ENCODE results near the gene PCED1B.

PCED1B gene

DNA sequence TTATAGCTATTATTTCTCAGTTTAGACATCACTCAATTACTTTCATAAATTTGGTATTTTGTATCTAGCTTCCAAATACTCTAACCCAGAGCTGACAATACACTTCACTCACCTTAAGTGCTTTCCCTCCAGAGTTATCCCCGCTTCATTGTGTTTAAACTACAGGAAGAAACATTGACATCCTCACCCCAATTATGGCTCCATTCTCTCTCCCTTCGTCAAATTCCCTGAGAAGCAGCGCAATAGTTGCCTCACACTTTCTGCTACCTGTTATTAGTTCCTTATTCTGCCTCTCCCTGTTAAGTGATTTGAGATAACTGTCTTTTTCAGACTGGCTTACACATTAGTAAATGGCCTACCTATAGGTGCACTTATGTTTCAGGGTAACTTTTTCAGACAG is 69.7 kb downstream of the PCED1B start:
- WGBS (ENCODE audit: extremely low coverage, insufficient coverage, insufficient read length): no CpG with 5 or more reads among the region's 3 CpGs
- Histone ChIP-seq H3K79me2 (ENCODE audit: control insufficient read depth, insufficient read depth, low read length, poor library complexity) (no peaks in the 10 kb centered on the region), H3K9me3 (ENCODE audit: insufficient read depth, low read depth, low read length) (no peaks in the 10 kb centered on the region), H3K27me3 (ENCODE audit: insufficient read depth, low read length) (no peaks in the 10 kb centered on the region), H3K79me1 (ENCODE audit: low read length) (no peaks in the 10 kb centered on the region), H3K36me3 (ENCODE audit: control insufficient read depth in 1 of 2, insufficient read depth in 2 of 2, low read length in 2 of 2) (no peaks in the 10 kb centered on the region), H3K4me1 (ENCODE audit: control insufficient read depth in 1 of 2, insufficient read depth in 2 of 2, low read length in 2 of 2) (no peaks in the 10 kb centered on the region), H3K4me3 (ENCODE audit: low read depth, low read length) (no peak overlapping the region), H4K12ac (ENCODE audit: low read depth, low read length) (no peak overlapping the region), H3K27ac (ENCODE audit: low read depth, low read length) (no peak overlapping the region), H3K18ac (ENCODE audit: low read length) (no peak overlapping the region), H2AK5ac (ENCODE audit: low read length) (no peak overlapping the region), H4K91ac (ENCODE audit: low read depth, low read length) (no peak overlapping the region), H2BK12ac (ENCODE audit: low read length) (no peak overlapping the region), H3K23ac (ENCODE audit: low read length) (no peak overlapping the region), H2AFZ (ENCODE audit: insufficient read depth, low read length, poor library complexity) (no peak overlapping the region), H3K4me2 (ENCODE audit: low read length) (no peak overlapping the region), H3K14ac (ENCODE audit: low read length) (no peak overlapping the region), H4K8ac (ENCODE audit: low read depth, low read length) (no peak overlapping the region), H3K9ac (ENCODE audit: low read length) (no peak overlapping the region), H3K4ac (ENCODE audit: low read depth, low read length) (no peak overlapping the region), H2BK5ac (ENCODE audit: low read depth, low read length, poor library complexity) (no peak overlapping the region), H2BK120ac (ENCODE audit: insufficient read depth, low read length, poor library complexity) (no peak overlapping the region)
- no peak for DNase-seq

DNA sequence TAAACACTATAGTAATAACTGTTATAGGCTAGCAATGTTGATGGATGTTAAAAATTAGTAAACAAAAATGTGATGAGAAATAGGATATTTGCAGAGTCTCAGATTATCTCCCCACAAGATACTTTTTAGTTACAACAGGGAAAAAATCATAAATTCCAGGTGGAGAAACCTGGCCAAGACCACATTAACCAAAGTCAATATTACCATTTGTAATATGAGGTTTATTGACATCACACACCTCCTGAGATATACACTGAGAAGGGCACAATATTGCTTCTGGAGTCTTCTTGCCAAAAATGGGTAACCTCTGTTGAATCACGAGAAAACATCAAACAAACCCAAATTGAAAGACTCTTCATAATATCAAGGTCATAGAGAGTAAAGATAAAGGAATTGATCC is 72.7 kb downstream of the PCED1B start:
- Histone ChIP-seq H3K27ac (ENCODE audit: low read depth, low read length) (no peak overlapping the region), H2AK5ac (ENCODE audit: low read length) (no peak overlapping the region), H3K4ac (ENCODE audit: low read depth, low read length) (no peak overlapping the region), H3K4me3 (ENCODE audit: low read depth, low read length) (no peak overlapping the region), H3K27me3 (ENCODE audit: insufficient read depth, low read length) (no peaks in the 10 kb centered on the region), H2BK12ac (ENCODE audit: low read length) (no peak overlapping the region), H2BK5ac (ENCODE audit: low read depth, low read length, poor library complexity) (no peak overlapping the region), H3K9ac (ENCODE audit: low read length) (no peak overlapping the region), H3K18ac (ENCODE audit: low read length) (no peak overlapping the region), H3K4me2 (ENCODE audit: low read length) (no peak overlapping the region), H3K14ac (ENCODE audit: low read length) (no peak overlapping the region), H2AFZ (ENCODE audit: insufficient read depth, low read length, poor library complexity) (no peak overlapping the region), H3K36me3 (ENCODE audit: control insufficient read depth in 1 of 2, insufficient read depth in 2 of 2, low read length in 2 of 2) (no peaks in the 10 kb centered on the region), H3K79me1 (ENCODE audit: low read length) (no peaks in the 10 kb centered on the region), H3K79me2 (ENCODE audit: control insufficient read depth, insufficient read depth, low read length, poor library complexity) (no peaks in the 10 kb centered on the region), H2BK120ac (ENCODE audit: insufficient read depth, low read length, poor library complexity) (no peak overlapping the region), H4K12ac (ENCODE audit: low read depth, low read length) (no peak overlapping the region), H3K4me1 (ENCODE audit: control insufficient read depth in 1 of 2, insufficient read depth in 2 of 2, low read length in 2 of 2) (no peaks in the 10 kb centered on the region), H4K8ac (ENCODE audit: low read depth, low read length) (no peak overlapping the region), H3K9me3 (ENCODE audit: insufficient read depth, low read depth, low read length) (no peaks in the 10 kb centered on the region), H4K91ac (ENCODE audit: low read depth, low read length) (no peak overlapping the region), H3K23ac (ENCODE audit: low read length) (no peak overlapping the region)
- no peak for DNase-seq
- WGBS (ENCODE audit: extremely low coverage, insufficient coverage, insufficient read length): no CpG with 5 or more reads among the region's 1 CpG

DNA sequence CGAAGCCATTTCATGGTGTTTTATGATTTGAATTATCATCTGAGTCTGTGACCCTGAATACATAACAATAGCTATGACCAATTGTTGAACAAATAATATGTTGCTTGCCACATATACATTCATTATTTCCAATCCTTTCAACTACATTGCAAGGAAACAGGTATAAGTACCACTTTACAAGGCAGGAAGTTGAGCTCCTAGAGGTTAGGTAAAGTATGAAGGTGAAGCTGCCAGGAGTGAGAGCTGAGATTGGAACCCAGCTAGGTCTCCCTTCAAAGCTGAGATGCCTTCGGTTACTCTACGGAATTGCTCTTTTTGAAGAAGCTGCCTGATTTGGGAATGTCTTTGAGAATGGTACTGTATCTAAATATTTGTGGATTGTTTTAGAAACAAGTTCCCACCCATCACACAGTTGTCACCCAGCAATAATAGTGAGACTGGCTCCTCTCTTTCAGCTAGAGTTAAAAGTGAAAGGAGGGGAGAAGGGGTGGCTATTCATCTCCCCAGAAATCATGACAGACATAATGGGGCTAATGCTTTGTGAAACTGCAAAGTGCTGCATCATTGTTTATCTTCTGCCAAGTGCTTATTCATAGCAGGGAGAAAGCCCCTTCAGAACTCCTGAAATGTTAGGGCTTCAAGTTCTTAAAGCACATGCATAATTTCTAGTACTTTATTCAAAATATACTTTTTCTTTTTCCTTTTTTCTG is 76.2 kb downstream of the PCED1B start:
- Histone ChIP-seq H3K27ac (ENCODE audit: low read depth, low read length) (no peak overlapping the region), H2AFZ (ENCODE audit: insufficient read depth, low read length, poor library complexity) (no peak overlapping the region), H2AK5ac (ENCODE audit: low read length) (no peak overlapping the region), H3K27me3 (ENCODE audit: insufficient read depth, low read length) (no peaks in the 10 kb centered on the region), H2BK12ac (ENCODE audit: low read length) (no peak overlapping the region), H2BK120ac (ENCODE audit: insufficient read depth, low read length, poor library complexity) (no peak overlapping the region), H3K79me1 (ENCODE audit: low read length) (no peaks in the 10 kb centered on the region), H4K8ac (ENCODE audit: low read depth, low read length) (no peak overlapping the region), H2BK5ac (ENCODE audit: low read depth, low read length, poor library complexity) (no peak overlapping the region), H3K14ac (ENCODE audit: low read length) (no peak overlapping the region), H3K79me2 (ENCODE audit: control insufficient read depth, insufficient read depth, low read length, poor library complexity) (no peaks in the 10 kb centered on the region), H3K4ac (ENCODE audit: low read depth, low read length) (no peak overlapping the region), H3K36me3 (ENCODE audit: control insufficient read depth in 1 of 2, insufficient read depth in 2 of 2, low read length in 2 of 2) (no peaks in the 10 kb centered on the region), H3K18ac (ENCODE audit: low read length) (no peak overlapping the region), H3K9ac (ENCODE audit: low read length) (no peak overlapping the region), H3K4me2 (ENCODE audit: low read length) (no peak overlapping the region), H3K9me3 (ENCODE audit: insufficient read depth, low read depth, low read length) (no peaks in the 10 kb centered on the region), H3K4me3 (ENCODE audit: low read depth, low read length) (no peak overlapping the region), H4K91ac (ENCODE audit: low read depth, low read length) (no peak overlapping the region), H3K23ac (ENCODE audit: low read length) (no peak overlapping the region), H3K4me1 (ENCODE audit: control insufficient read depth in 1 of 2, insufficient read depth in 2 of 2, low read length in 2 of 2) (no peaks in the 10 kb centered on the region), H4K12ac (ENCODE audit: low read depth, low read length) (no peak overlapping the region)
- WGBS (ENCODE audit: extremely low coverage, insufficient coverage, insufficient read length): no CpG with 5 or more reads among the region's 3 CpGs
- no peak for DNase-seq

DNA sequence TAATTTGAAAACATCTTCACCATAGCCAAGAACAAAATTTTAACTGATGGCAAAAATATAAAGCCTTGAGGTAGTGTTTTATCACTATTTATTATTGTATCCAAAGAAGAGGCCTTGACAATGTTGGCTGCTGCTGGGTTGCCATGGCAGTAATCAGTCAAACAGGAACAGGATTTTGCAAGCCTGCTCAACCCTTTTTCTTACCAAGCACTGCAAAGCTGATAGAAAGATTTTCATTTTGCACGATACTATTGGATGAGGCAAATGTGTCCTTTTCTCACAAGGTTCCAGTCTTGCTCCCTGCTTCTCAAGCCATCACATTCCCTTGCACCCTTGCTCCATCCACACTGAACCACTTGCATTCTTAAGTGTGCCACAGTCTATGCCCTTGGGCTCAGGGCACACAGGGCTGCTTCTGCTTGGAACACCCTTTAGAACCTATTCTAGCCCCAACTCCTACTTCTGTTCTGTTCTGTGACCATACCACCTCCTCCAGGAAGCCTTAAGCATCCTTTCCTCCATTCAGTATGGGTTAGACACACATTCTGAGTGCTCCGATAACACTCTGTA is 76.8 kb downstream of the PCED1B start:
- H4K91ac ChIP-seq (ENCODE audit: low read depth, low read length): no peak overlapping the region
- H3K36me3 ChIP-seq (ENCODE audit: control insufficient read depth in 1 of 2, insufficient read depth in 2 of 2, low read length in 2 of 2): no peaks in the 10 kb centered on the region
- no CpG with 5 or more reads among the region's 2 CpGs for WGBS (ENCODE audit: extremely low coverage, insufficient coverage, insufficient read length)
- no peaks in the 10 kb centered on the region for H3K4me1 ChIP-seq (ENCODE audit: control insufficient read depth in 1 of 2, insufficient read depth in 2 of 2, low read length in 2 of 2)
- no peak overlapping the region for H2AFZ ChIP-seq (ENCODE audit: insufficient read depth, low read length, poor library complexity)
- H3K4me2 ChIP-seq (ENCODE audit: low read length): no peak overlapping the region
- no peak overlapping the region for H3K18ac ChIP-seq (ENCODE audit: low read length)
- H3K79me2 ChIP-seq (ENCODE audit: control insufficient read depth, insufficient read depth, low read length, poor library complexity): no peaks in the 10 kb centered on the region
- no peak overlapping the region for H2BK120ac ChIP-seq (ENCODE audit: insufficient read depth, low read length, poor library complexity)
- no peak overlapping the region for H3K23ac ChIP-seq (ENCODE audit: low read length)
- peak; percentile 7 to 49 for DNase-seq
- H3K14ac ChIP-seq (ENCODE audit: low read length): no peak overlapping the region
- no peak overlapping the region for H4K12ac ChIP-seq (ENCODE audit: low read depth, low read length)
- H3K27me3 ChIP-seq (ENCODE audit: insufficient read depth, low read length): no peaks in the 10 kb centered on the region
- no peak overlapping the region for H3K4ac ChIP-seq (ENCODE audit: low read depth, low read length)
- no peak overlapping the region for H3K4me3 ChIP-seq (ENCODE audit: low read depth, low read length)
- H3K79me1 ChIP-seq (ENCODE audit: low read length): no peaks in the 10 kb centered on the region
- no peak overlapping the region for H4K8ac ChIP-seq (ENCODE audit: low read depth, low read length)
- no peak overlapping the region for H3K9ac ChIP-seq (ENCODE audit: low read length)
- H3K9me3 ChIP-seq (ENCODE audit: insufficient read depth, low read depth, low read length): no peaks in the 10 kb centered on the region
- H2BK12ac ChIP-seq (ENCODE audit: low read length): no peak overlapping the region
- no peak overlapping the region for H3K27ac ChIP-seq (ENCODE audit: low read depth, low read length)
- H2BK5ac ChIP-seq (ENCODE audit: low read depth, low read length, poor library complexity): no peak overlapping the region
- H2AK5ac ChIP-seq (ENCODE audit: low read length): no peak overlapping the region

Measured in trophoblast cell (in vitro differentiated cells and primary cell).